ENCODE data around the gene FILIP1L. TPM values are rescaled to one million over a fixed set of nuclear protein-coding genes. Genes with fewer than 3 reads are reported as not detected.

Gene FILIP1L
- total and polyA plus RNA-seq, 2 donors (not counting 1 experiment from before 2014, with no cell fraction given): 0.32 to 0.48 TPM

- CTCF ChIA-PET: no interaction called here
- H3K4me1 Mint-ChIP-seq: peaks cover 2% of the 10 kb centered on the region
- Histone ChIP-seq H3K9ac (ENCODE audit: low read length) (no peak overlapping the region), H3K79me2 (ENCODE audit: control insufficient read depth, insufficient read depth, low read length) (no peaks in the 10 kb centered on the region), H3K4me1 (ENCODE audit: control insufficient read depth in 2 of 2, insufficient read depth in 2 of 2, low read length in 2 of 2) (no peaks in the 10 kb centered on the region), H3K27ac (ENCODE audit: low read length in 2 of 2) (no peak overlapping the region), H4K20me1 (ENCODE audit: control insufficient read depth, insufficient read depth, low read length, poor library complexity, severe bottlenecking) (no peaks in the 10 kb centered on the region), H3K9me3 (ENCODE audit: control extremely low read depth in 1 of 3, control insufficient read depth in 2 of 3, insufficient read depth in 1 of 3, low read length in 2 of 3) (no peaks in the 10 kb centered on the region), H3K36me3 (replicated peaks in 1 of 2; ENCODE audit: control extremely low read depth in 1 of 2, control insufficient read depth in 1 of 2, extremely low read depth in 1 of 2, insufficient read depth in 2 of 2, low read length in 1 of 2) (no peaks in the 10 kb centered on the region), H3K27me3 (replicated peaks in 1 of 4; ENCODE audit: control extremely low read depth in 1 of 4, control insufficient read depth in 3 of 4, insufficient read depth in 4 of 4, low read length in 3 of 4) (no peaks in the 10 kb centered on the region), H2AFZ (ENCODE audit: insufficient read depth, low read depth, low read length, poor library complexity, severe bottlenecking) (no peak overlapping the region), H3K4me3 (ENCODE audit: control extremely low read depth in 1 of 5, extremely low read depth in 1 of 5, insufficient read depth in 1 of 5, low read depth in 2 of 5, low read length in 4 of 5) (no peak overlapping the region), H3K4me2 (replicated peaks; ENCODE audit: low read depth, low read length, poor library complexity, severe bottlenecking) (no peak overlapping the region)
- POLR2A ChIA-PET: interaction anchor here (0.5 kb wide), 1 partner anchor 20 kb away, joined by 4 read pairs; no protein-coding TSS in a partner anchor
- H3K27me3 Mint-ChIP-seq: no peaks in the 10 kb centered on the region
- no peak overlapping the region for H3K4me3 Mint-ChIP-seq
- no peak for ATAC-seq (ENCODE audit: low read depth)
- DNase-seq: no peak
- TF ChIP-seq CTCF (IDR thresholded peaks at IDR 0.05) (no peak), EZH2 (IDR thresholded peaks at IDR 0.05; ENCODE audit: borderline replicate concordance, insufficient read depth, low read depth, low read length, poor library complexity, severe bottlenecking) (no peak)
- 100% methylated on average over 1 of the region's 2 CpGs for WGBS (ENCODE audit: insufficient coverage)
- intact Hi-C loops (cut with micrococcal nuclease): no loop called here
- H3K9me3 Mint-ChIP-seq (ENCODE audit: insufficient read depth): no peaks in the 10 kb centered on the region
- no peak overlapping the region for H3K27ac Mint-ChIP-seq
Observed at GRCh38 chr3:99967796-99968195, 146.5 kb downstream of the FILIP1L start.

DNA sequence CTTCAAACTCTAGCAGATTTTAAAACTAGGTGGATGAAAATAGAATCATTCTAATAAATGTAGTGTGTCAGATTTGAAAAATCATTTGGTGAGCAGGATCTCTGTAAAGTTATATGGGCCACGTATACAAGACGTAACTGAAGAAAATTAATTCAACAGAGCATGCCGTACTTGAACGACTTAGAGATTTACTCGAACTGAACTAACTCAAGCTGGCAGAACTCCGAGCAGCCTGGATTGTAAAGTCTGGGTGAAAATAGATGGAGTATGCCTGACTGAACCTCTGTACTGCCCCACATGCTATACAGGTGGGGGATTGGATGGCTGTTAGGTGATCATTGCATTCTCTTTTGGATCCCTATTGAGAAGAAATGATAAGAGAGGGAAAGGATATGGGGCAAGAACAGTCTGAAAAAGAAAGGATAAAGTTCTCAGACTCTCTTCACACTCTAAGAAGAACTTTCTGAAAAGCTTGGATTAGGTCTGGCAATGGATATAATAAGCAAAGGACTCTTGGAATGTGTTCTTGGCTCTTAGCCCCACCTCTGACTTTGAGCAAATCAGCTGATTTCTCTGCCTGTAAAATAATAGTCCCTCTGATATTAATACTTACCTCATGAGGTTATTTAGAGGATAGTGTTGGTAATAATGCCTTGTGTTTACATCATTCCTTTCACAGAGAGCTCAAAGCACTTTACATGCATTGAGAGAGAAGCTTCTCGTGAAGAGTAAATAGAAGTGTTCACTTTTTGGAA is 147.5 kb downstream of the FILIP1L start:
- H3K9me3 Mint-ChIP-seq (ENCODE audit: insufficient read depth): no peaks in the 10 kb centered on the region
- no peaks in the 10 kb centered on the region for H3K27me3 ChIP-seq (replicated peaks in 1 of 4; ENCODE audit: control extremely low read depth in 1 of 4, control insufficient read depth in 3 of 4, insufficient read depth in 4 of 4, low read length in 3 of 4)
- no peaks in the 10 kb centered on the region for H3K79me2 ChIP-seq (ENCODE audit: control insufficient read depth, insufficient read depth, low read length)
- POLR2A ChIA-PET: interaction anchor here (0.5 kb wide), 1 partner anchor 21 kb away, joined by 4 read pairs; no protein-coding TSS in a partner anchor
- TF ChIP-seq CTCF (IDR thresholded peaks at IDR 0.05) (no peak), EZH2 (IDR thresholded peaks at IDR 0.05; ENCODE audit: borderline replicate concordance, insufficient read depth, low read depth, low read length, poor library complexity, severe bottlenecking) (no peak)
- 98% methylated on average over 7 of the region's 7 CpGs for WGBS (ENCODE audit: insufficient coverage)
- intact Hi-C loops (cut with micrococcal nuclease): no loop called here
- CTCF ChIA-PET: no interaction called here
- ATAC-seq (ENCODE audit: low read depth): no peak
- no peaks in the 10 kb centered on the region for H4K20me1 ChIP-seq (ENCODE audit: control insufficient read depth, insufficient read depth, low read length, poor library complexity, severe bottlenecking)
- peaks cover 2% of the 10 kb centered on the region for H3K4me1 Mint-ChIP-seq
- no peaks in the 10 kb centered on the region for H3K36me3 ChIP-seq (replicated peaks in 1 of 2; ENCODE audit: control extremely low read depth in 1 of 2, control insufficient read depth in 1 of 2, extremely low read depth in 1 of 2, insufficient read depth in 2 of 2, low read length in 1 of 2)
- no peaks in the 10 kb centered on the region for H3K9me3 ChIP-seq (ENCODE audit: control extremely low read depth in 1 of 3, control insufficient read depth in 2 of 3, insufficient read depth in 1 of 3, low read length in 2 of 3)
- H2AFZ ChIP-seq (ENCODE audit: insufficient read depth, low read depth, low read length, poor library complexity, severe bottlenecking): no peak overlapping the region
- H3K27me3 Mint-ChIP-seq: no peaks in the 10 kb centered on the region
- H3K4me3 Mint-ChIP-seq: no peak overlapping the region
- no peak for DNase-seq
- no peak overlapping the region for H3K27ac Mint-ChIP-seq
- no peak overlapping the region for H3K27ac ChIP-seq (ENCODE audit: low read length in 2 of 2)
- no peaks in the 10 kb centered on the region for H3K4me1 ChIP-seq (ENCODE audit: control insufficient read depth in 2 of 2, insufficient read depth in 2 of 2, low read length in 2 of 2)
- no peak overlapping the region for H3K9ac ChIP-seq (ENCODE audit: low read length)
- no peak overlapping the region for H3K4me2 ChIP-seq (replicated peaks; ENCODE audit: low read depth, low read length, poor library complexity, severe bottlenecking)
- no peak overlapping the region for H3K4me3 ChIP-seq (ENCODE audit: control extremely low read depth in 1 of 5, extremely low read depth in 1 of 5, insufficient read depth in 1 of 5, low read depth in 2 of 5, low read length in 4 of 5)

Measured in B cell (primary cell).